T-cell (primary cell): ENCODE results near the gene CACNB4. TPM values are rescaled to one million over a fixed set of nuclear protein-coding genes. Genes with fewer than 3 reads are reported as not detected.

ENCODE experiments used
- ATAC-seq, 4 experiments: fragments of 200-7000 bp in 3 of 4; fragments of 150-1000 bp in 1 of 4; cut with Tn5 transposase; replicated peaks in 1 of 4; 1 replicate in 3 of 4; 2 replicates in 1 of 4; pipeline ENCODE4 v1.10.0; 2021; ENCODE audit warnings: moderate library complexity in 3 of 4, mild to moderate bottlenecking in 2 of 4, moderate number of reproducible peaks in 1 of 4
- CTCF ChIA-PET, 2 donors: fragments of 300-600 bp; sonication (Branson Sonifier 250); formaldehyde crosslinking; loops; one replicate each; lab custom pipeline; 2022; ENCODE audit warnings: antibody characterized with exemption in 2 of 2; lab: Charles Lee
- POLR2A ChIA-PET, 2 donors: fragments of 300-600 bp; sonication (Branson Sonifier 250); formaldehyde crosslinking; loops; one replicate each; lab custom pipeline; 2022; ENCODE audit warnings: antibody characterized with exemption in 2 of 2; lab: Charles Lee
- DNase-seq, 35 experiments: peaks; one replicate each; pipeline versions ENCODE4 v3.0.0 to v3.0.0-alpha.2; 2013 to 2023
- H3K27ac ChIP-seq: one replicate; pipeline ENCODE4 v1.5.1; 2013; ENCODE audit warnings: low read length
- H3K27me3 ChIP-seq, 2 experiments: replicated peaks in 1 of 2; 1 replicate in 1 of 2; 2 replicates in 1 of 2; pipeline versions ENCODE4 v1.6.1 to v1.7.0; 2013; ENCODE audit warnings: low read length in 1 of 2, mixed read lengths in 1 of 2; ENCODE audit not compliant: control insufficient read depth in 2 of 2, insufficient read depth in 2 of 2; ENCODE audit errors: extremely low read depth in 1 of 2
- H3K36me3 ChIP-seq, 2 donors: 1 replicate in 1 of 2; 2 replicates in 1 of 2; pipeline versions ENCODE4 v1.6.1 to v1.7.0; 2013; ENCODE audit warnings: low read length in 1 of 2; ENCODE audit not compliant: control insufficient read depth in 2 of 2, insufficient read depth in 1 of 2; ENCODE audit errors: extremely low read depth in 1 of 2
- H3K4me1 ChIP-seq, 2 experiments: 1 replicate in 1 of 2; 2 replicates in 1 of 2; pipeline versions ENCODE4 v1.6.1 to v1.7.0; 2013; ENCODE audit warnings: low read length in 2 of 2, mixed read lengths in 1 of 2; ENCODE audit not compliant: insufficient read depth in 2 of 2, control insufficient read depth in 1 of 2; ENCODE audit errors: extremely low read depth in 1 of 2
- H3K4me3 ChIP-seq, 2 donors: 1 replicate in 1 of 2; 2 replicates in 1 of 2; pipeline versions ENCODE4 v1.5.1 to v1.7.0; 2013; ENCODE audit warnings: mild to moderate bottlenecking in 2 of 2, low read length in 1 of 2, moderate library complexity in 1 of 2; ENCODE audit not compliant: control insufficient read depth in 1 of 2; ENCODE audit errors: extremely low read depth in 1 of 2
- H3K9me3 ChIP-seq: 2 replicates; pipeline ENCODE4 v1.7.0; 2013
- H3K27ac Mint-ChIP-seq, 2 donors: one replicate each; pipeline ENCODE4 v1.8.0; 2020 to 2021; ENCODE audit warnings: mild to moderate bottlenecking in 2 of 2, mixed read lengths in 2 of 2
- H3K27me3 Mint-ChIP-seq, 2 donors: one replicate each; pipeline ENCODE4 v1.8.0; 2021 to 2022; ENCODE audit warnings: mixed read lengths in 2 of 2
- H3K36me3 Mint-ChIP-seq: one replicate; pipeline ENCODE4 v1.8.0; 2021; ENCODE audit warnings: mixed read lengths
- H3K4me1 Mint-ChIP-seq, 3 donors: one replicate each; pipeline ENCODE4 v1.8.0; 2020 to 2022; ENCODE audit warnings: mixed read lengths in 3 of 3, mild to moderate bottlenecking in 1 of 3
- H3K4me3 Mint-ChIP-seq, 3 donors: one replicate each; pipeline ENCODE4 v1.8.0; 2020 to 2022; ENCODE audit warnings: mild to moderate bottlenecking in 3 of 3, mixed read lengths in 3 of 3, moderate library complexity in 3 of 3
- H3K9me3 Mint-ChIP-seq, 3 donors: one replicate each; pipeline ENCODE4 v1.8.0; 2020 to 2022; ENCODE audit warnings: mixed read lengths in 3 of 3
- WGBS: methylation state at CpG from one replicate; pipeline ENCODE4 v1.1.5; 2013; ENCODE audit warnings: missing lambda C conversion rate; ENCODE audit not compliant: insufficient coverage; 5-methylcytosine and 5-hydroxymethylcytosine counted together
- total RNA-seq, 35 experiments: library from RNA in 6 of 35; stranded (reverse) in 6 of 35; fragments of 120-200 nt in 1 of 35; gene quantifications; one replicate each; pipeline versions ENCODE4 v1.2.1 to v1.2.4 and lab custom pipeline; 2013 to 2026

The CACNB4 gene
- total RNA-seq, 5 donors from 2014 or later (not counting 1 experiment from before 2014, with no cell fraction given): 0.16 to 1.2 (median 0.47) TPM

DNA sequence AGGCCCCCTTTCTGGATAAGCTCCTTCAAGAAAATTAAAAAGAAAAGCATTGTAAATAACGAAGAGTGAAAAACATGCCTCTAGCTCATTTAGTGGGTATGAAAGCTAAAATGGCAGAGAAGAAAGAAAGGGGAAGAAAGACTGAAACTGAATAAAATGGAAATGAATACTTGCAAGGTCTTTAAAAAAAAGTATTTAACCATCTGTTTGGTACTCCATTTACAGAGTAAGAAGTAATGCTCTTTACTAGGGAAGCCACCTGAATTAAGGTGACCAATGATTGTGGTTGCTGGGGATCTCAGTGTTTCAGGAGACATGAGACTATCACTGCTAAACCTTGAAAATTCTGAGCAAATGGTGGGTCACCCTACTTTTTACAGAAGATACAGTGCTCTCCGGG, 253.0 kb downstream of the CACNB4 start:
- DNase-seq: no peak
- 80% methylated on average over 1 of the region's 2 CpGs for WGBS
- ATAC-seq: no peak
- peaks cover 0 to 7% of the 10 kb centered on the region in 2 donors for H3K27me3 Mint-ChIP-seq
- no peaks in the 10 kb centered on the region for H3K4me1 ChIP-seq
- peaks cover 0 to 3% (median 0%) of the 10 kb centered on the region in 3 donors for H3K4me1 Mint-ChIP-seq
- POLR2A ChIA-PET: no interaction called here
- H3K27ac ChIP-seq: no peak overlapping the region
- CTCF ChIA-PET: no interaction called here
- H3K27ac Mint-ChIP-seq: no peak overlapping the region
- no peaks in the 10 kb centered on the region for H3K36me3 Mint-ChIP-seq
- no peak overlapping the region for H3K4me3 ChIP-seq
- no peaks in the 10 kb centered on the region for H3K36me3 ChIP-seq
- H3K9me3 ChIP-seq: no peaks in the 10 kb centered on the region
- no peak overlapping the region for H3K4me3 Mint-ChIP-seq
- H3K9me3 Mint-ChIP-seq: no peaks in the 10 kb centered on the region
- H3K27me3 ChIP-seq: no peaks in the 10 kb centered on the region

DNA sequence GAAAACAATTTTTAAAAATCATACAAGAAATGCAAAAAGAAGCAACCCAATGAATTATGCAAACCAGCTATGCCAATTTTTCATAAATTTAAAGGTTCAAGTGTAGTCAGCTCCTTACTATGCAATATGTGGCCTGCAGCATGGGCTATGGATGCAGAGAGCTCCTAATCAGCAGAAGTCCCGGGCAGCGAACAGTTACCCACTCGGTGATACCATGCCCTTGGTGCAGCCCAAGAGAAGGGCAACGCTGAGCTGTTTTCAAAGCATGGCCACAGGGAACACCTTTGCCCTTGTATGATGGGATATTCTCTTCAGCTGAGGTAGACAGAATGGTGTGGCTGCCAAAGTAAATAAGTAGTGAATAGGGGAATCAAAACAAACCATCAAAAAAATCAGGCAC, 253.4 kb downstream of the CACNB4 start:
- Histone ChIP-seq H3K9me3 (no peaks in the 10 kb centered on the region), H3K4me1 (no peaks in the 10 kb centered on the region), H3K4me3 (no peak overlapping the region), H3K27me3 (no peaks in the 10 kb centered on the region), H3K27ac (no peak overlapping the region), H3K36me3 (no peaks in the 10 kb centered on the region)
- no peak overlapping the region for H3K4me3 Mint-ChIP-seq
- CTCF ChIA-PET: no interaction called here
- ATAC-seq: no peak
- peaks cover 0 to 3% (median 0%) of the 10 kb centered on the region in 3 donors for H3K4me1 Mint-ChIP-seq
- no peak overlapping the region for H3K27ac Mint-ChIP-seq
- H3K36me3 Mint-ChIP-seq: no peaks in the 10 kb centered on the region
- DNase-seq: no peak
- POLR2A ChIA-PET: interaction anchor here in 1 of 2 donors (0.6 kb wide), 1 partner anchor 830 kb away, joined by 10 read pairs; no protein-coding TSS in a partner anchor
- WGBS: 94% methylated on average over 4 of the region's 4 CpGs
- peaks cover 0 to 7% of the 10 kb centered on the region in 2 donors for H3K27me3 Mint-ChIP-seq
- H3K9me3 Mint-ChIP-seq: no peaks in the 10 kb centered on the region

DNA sequence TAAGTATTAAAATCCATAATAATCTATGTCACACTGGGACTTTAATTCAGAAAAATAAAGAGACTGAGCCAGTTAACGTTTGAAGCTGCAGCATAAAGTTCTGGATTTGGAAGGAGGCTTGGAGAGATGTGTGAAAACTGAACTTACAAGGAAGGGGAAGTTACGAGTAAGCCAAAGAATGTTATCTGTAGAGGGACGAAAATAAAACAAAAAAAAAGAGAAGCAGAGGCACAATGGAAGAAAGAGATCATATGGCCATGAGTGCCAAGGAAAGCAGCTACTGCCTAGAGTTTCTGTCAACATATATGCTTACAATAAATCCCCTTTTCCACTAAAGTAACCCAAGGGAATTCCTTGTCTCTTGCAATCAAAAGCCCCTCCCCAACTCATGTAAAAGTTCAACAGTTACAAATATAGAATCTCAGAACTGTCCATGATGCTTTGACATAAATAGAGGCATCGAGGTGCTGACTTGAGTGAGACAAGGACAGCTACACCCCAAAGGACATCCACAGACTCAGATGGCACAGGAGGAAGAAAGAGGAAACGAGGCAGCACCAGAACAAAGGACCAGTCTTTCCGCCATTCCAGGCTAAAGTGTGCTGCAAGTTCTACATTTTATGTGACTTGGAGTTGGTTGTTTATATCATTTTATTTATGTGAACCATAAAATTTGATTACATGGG, 254.5 kb downstream of the CACNB4 start:
- no peak overlapping the region for H3K27ac Mint-ChIP-seq
- peaks cover 0 to 7% of the 10 kb centered on the region in 2 donors for H3K27me3 Mint-ChIP-seq
- POLR2A ChIA-PET: no interaction called here
- Histone ChIP-seq H3K4me1 (no peaks in the 10 kb centered on the region), H3K9me3 (no peaks in the 10 kb centered on the region), H3K27me3 (no peaks in the 10 kb centered on the region), H3K4me3 (no peak overlapping the region), H3K27ac (no peak overlapping the region), H3K36me3 (no peaks in the 10 kb centered on the region)
- no peak for DNase-seq
- no peaks in the 10 kb centered on the region for H3K36me3 Mint-ChIP-seq
- WGBS: 62% methylated on average over 4 of the region's 6 CpGs
- CTCF ChIA-PET: interaction anchor here in 1 of 2 donors (0.7 kb wide), 1 partner anchor 387 kb away, joined by 3 read pairs; no protein-coding TSS in a partner anchor
- ATAC-seq: no peak
- no peak overlapping the region for H3K4me3 Mint-ChIP-seq
- no peaks in the 10 kb centered on the region for H3K9me3 Mint-ChIP-seq
- peaks cover 0 to 3% (median 0%) of the 10 kb centered on the region in 3 donors for H3K4me1 Mint-ChIP-seq

DNA sequence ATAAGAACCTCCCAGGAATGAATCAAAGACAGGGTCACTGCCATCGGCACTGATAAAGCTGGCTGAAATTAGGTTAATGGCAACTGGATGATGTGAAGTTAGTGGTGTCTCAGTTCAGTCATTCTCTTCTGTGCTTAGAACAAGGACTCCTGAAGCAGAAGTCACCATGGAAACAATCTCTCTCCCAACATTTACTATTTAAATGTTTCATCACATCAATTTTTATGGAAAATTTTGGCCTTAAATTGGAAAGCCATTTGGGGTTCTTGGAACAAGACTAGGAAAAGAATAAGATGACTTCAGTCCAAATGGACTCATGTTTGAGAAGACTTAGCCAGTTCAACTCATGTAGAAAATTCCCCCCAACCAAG, 255.2 kb downstream of the CACNB4 start:
- Histone ChIP-seq H3K4me3 (no peak overlapping the region), H3K27ac (no peak overlapping the region), H3K27me3 (no peaks in the 10 kb centered on the region), H3K36me3 (no peaks in the 10 kb centered on the region), H3K9me3 (no peaks in the 10 kb centered on the region), H3K4me1 (no peaks in the 10 kb centered on the region)
- no peaks in the 10 kb centered on the region for H3K36me3 Mint-ChIP-seq
- H3K27me3 Mint-ChIP-seq: peaks cover 0 to 7% of the 10 kb centered on the region in 2 donors
- no peak overlapping the region for H3K4me3 Mint-ChIP-seq
- ChIA-PET POLR2A (no interaction called here), CTCF (no interaction called here)
- no peak for DNase-seq
- H3K27ac Mint-ChIP-seq: no peak overlapping the region
- H3K9me3 Mint-ChIP-seq: no peaks in the 10 kb centered on the region
- H3K4me1 Mint-ChIP-seq: peaks cover 0 to 3% (median 0%) of the 10 kb centered on the region in 3 donors
- WGBS: no CpG with 5 or more reads among the region's 1 CpG
- no peak for ATAC-seq

DNA sequence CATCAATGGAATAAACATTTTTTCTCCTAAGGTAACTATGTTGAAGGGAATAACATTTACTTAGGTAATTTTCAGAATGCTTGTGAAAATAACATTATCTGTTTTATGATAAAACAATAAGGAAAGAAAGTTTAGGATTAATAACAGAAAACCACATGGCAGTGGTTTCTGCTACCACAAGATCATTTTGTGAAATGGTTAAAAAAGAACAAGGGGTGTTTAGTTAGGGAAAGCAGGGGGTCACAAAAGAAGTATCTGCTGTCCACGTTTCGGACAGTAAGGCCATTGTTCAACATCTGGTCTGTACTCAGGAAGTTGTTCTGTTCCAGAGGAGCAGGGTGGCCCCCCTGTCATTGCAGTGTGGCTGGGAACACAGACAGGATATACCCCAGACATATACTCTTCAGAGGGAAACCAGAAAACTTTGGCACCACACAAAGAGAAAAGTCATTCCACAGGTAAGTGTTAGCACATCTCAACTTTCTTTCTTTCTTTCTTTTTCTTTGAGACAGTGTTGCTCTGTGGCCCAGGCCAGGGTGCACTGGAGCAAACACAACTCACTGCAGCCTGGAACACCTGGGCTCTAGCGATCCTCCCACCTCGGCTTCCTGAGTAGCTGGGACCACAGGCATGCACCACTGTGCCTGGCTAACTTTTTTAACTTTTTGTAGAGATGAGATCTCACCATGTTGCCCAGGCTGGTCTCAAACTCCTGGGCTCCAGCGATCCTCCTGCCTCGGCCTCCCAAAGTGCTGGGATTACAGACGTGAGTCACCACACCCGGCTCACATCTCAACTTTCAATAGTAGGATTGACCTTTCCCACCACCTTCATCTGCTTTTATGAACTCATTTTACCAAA, 255.8 kb downstream of the CACNB4 start:
- no peak overlapping the region for H3K27ac Mint-ChIP-seq
- H3K27ac ChIP-seq: no peak overlapping the region
- WGBS: 68% methylated on average over 8 of the region's 8 CpGs

DNA sequence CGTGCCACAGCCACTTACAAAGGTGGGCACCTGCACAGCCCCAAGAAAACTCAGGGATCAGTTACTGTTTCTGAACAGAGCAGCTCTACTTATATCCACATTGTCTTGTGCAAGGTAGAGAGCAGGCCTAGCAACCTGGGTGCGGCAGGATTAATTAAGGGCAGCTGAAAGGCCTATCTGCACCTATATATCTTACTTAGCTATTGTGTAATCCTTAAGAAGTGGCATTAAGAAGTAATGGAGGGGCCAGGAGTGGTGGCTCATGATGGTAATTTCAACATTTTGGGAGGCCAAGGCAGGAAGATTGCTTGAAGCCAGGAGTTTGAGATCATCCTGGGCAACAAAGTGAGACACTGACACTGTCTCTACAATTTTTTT, 257.8 kb downstream of the CACNB4 start:
- no peaks in the 10 kb centered on the region for H3K9me3 ChIP-seq
- H3K4me1 Mint-ChIP-seq: peaks cover 0 to 3% (median 0%) of the 10 kb centered on the region in 3 donors
- H3K27me3 Mint-ChIP-seq: peaks cover 0 to 5% of the 10 kb centered on the region in 2 donors
- DNase-seq (no peak), ATAC-seq (no peak)
- CTCF ChIA-PET: interaction anchor here in 1 of 2 donors (0.6 to 0.7 kb wide), 2 partner anchors 154 to 217 kb away, joined by 3 read pairs; no protein-coding TSS in a partner anchor
- POLR2A ChIA-PET: no interaction called here
- H3K27me3 ChIP-seq: no peaks in the 10 kb centered on the region
- no peaks in the 10 kb centered on the region for H3K4me1 ChIP-seq
- no peaks in the 10 kb centered on the region for H3K9me3 Mint-ChIP-seq
- H3K27ac Mint-ChIP-seq: no peak overlapping the region
- no peak overlapping the region for H3K4me3 Mint-ChIP-seq
- WGBS: 71% methylated on average over 1 of the region's 2 CpGs
- H3K4me3 ChIP-seq: no peak overlapping the region
- no peaks in the 10 kb centered on the region for H3K36me3 Mint-ChIP-seq
- no peak overlapping the region for H3K27ac ChIP-seq
- H3K36me3 ChIP-seq: no peaks in the 10 kb centered on the region

More for the DNA sequence above, 255.8 kb downstream of the CACNB4 start:
- ATAC-seq (peak in 2 of 4 experiments; percentile 23 to 36), DNase-seq (no peak)
- H3K9me3 ChIP-seq: no peaks in the 10 kb centered on the region
- Mint-ChIP-seq H3K4me1 (peaks cover 0 to 3% (median 0%) of the 10 kb centered on the region in 3 donors), H3K36me3 (no peaks in the 10 kb centered on the region), H3K9me3 (no peaks in the 10 kb centered on the region), H3K4me3 (no peak overlapping the region), H3K27me3 (peaks cover 0 to 7% of the 10 kb centered on the region in 2 donors)
- CTCF ChIA-PET: no interaction called here
- H3K4me1 ChIP-seq: no peaks in the 10 kb centered on the region
- no peak overlapping the region for H3K4me3 ChIP-seq
- no peaks in the 10 kb centered on the region for H3K36me3 ChIP-seq
- POLR2A ChIA-PET: no interaction called here
- H3K27me3 ChIP-seq: no peaks in the 10 kb centered on the region
